ENCODE measurements around the gene H1-8.

Gene H1-8

GRCh38 chr3:129524081-129524480 lies 18.9 kb upstream of the H1-8 start:
- H3K27ac ChIP-seq (ENCODE audit: low read depth, low read length), result no peak overlapping the region
- no peaks in the 10 kb centered on the region for H3K36me3 ChIP-seq (ENCODE audit: insufficient read depth, low read length)
- no peak overlapping the region for H3K4me3 ChIP-seq (ENCODE audit: low read depth, low read length)
- no peak overlapping the region for H2AFZ ChIP-seq (ENCODE audit: low read length, unreplicated experiment)
- H3K79me2 ChIP-seq (ENCODE audit: control insufficient read depth, insufficient read depth, low read length, unreplicated experiment), result no peaks in the 10 kb centered on the region
- no peaks in the 10 kb centered on the region for H3K4me1 ChIP-seq (ENCODE audit: control insufficient read depth, insufficient read depth, low read length, unreplicated experiment)
- H3K27me3 ChIP-seq (ENCODE audit: insufficient read depth, low read length), result no peaks in the 10 kb centered on the region

- H3K27ac ChIP-seq (ENCODE audit: low read depth, low read length), result no peak overlapping the region
- no peak overlapping the region for H3K4me3 ChIP-seq (ENCODE audit: low read depth, low read length)
- H3K4me1 ChIP-seq (ENCODE audit: control insufficient read depth, insufficient read depth, low read length, unreplicated experiment), result peaks cover 4% of the 10 kb centered on the region
- H3K36me3 ChIP-seq (ENCODE audit: insufficient read depth, low read length), result no peaks in the 10 kb centered on the region
- H3K79me2 ChIP-seq (ENCODE audit: control insufficient read depth, insufficient read depth, low read length, unreplicated experiment), result no peaks in the 10 kb centered on the region
- H2AFZ ChIP-seq (ENCODE audit: low read length, unreplicated experiment), result no peak overlapping the region
- H3K27me3 ChIP-seq (ENCODE audit: insufficient read depth, low read length), result no peaks in the 10 kb centered on the region
These were observed 17.5 kb upstream of the H1-8 start for GRCh38 chr3:129525341-129525968.

GRCh38 chr3:129526121-129526900 lies 16.7 kb upstream of the H1-8 start:
- Histone ChIP-seq H3K27me3 (ENCODE audit: insufficient read depth, low read length) (no peaks in the 10 kb centered on the region), H3K79me2 (ENCODE audit: control insufficient read depth, insufficient read depth, low read length, unreplicated experiment) (no peaks in the 10 kb centered on the region), H3K4me3 (ENCODE audit: low read depth, low read length) (no peak overlapping the region), H3K36me3 (ENCODE audit: insufficient read depth, low read length) (no peaks in the 10 kb centered on the region), H3K27ac (ENCODE audit: low read depth, low read length) (no peak overlapping the region), H2AFZ (ENCODE audit: low read length, unreplicated experiment) (no peak overlapping the region), H3K4me1 (ENCODE audit: control insufficient read depth, insufficient read depth, low read length, unreplicated experiment) (peaks cover 4% of the 10 kb centered on the region)

- Histone ChIP-seq H2AFZ (ENCODE audit: low read length, unreplicated experiment) (no peak overlapping the region), H3K4me1 (ENCODE audit: control insufficient read depth, insufficient read depth, low read length, unreplicated experiment) (peaks cover 4% of the 10 kb centered on the region), H3K4me3 (ENCODE audit: low read depth, low read length) (no peak overlapping the region)
These were observed 15.7 kb upstream of the H1-8 start for GRCh38 chr3:129527262-129527661.

GRCh38 chr3:129528589-129529100 lies 14.3 kb upstream of the H1-8 start, which contains the start of gene RHO:
Gene RHO, plus strand, starts transcription at chr3:129528639. Its CDS starts 95 bp downstream, at chr3:129528734.
- Histone ChIP-seq H3K79me2 (ENCODE audit: control insufficient read depth, insufficient read depth, low read length, unreplicated experiment) (no peaks in the 10 kb centered on the region), H3K4me3 (ENCODE audit: low read depth, low read length) (no peak within 1 kb of the TSS), H3K27ac (ENCODE audit: low read depth, low read length) (no peak within 1 kb of the TSS), H2AFZ (ENCODE audit: low read length, unreplicated experiment) (no peak within 1 kb of the TSS), H3K27me3 (ENCODE audit: insufficient read depth, low read length) (no peaks in the 10 kb centered on the region), H3K4me1 (ENCODE audit: control insufficient read depth, insufficient read depth, low read length, unreplicated experiment) (peaks cover 4% of the 10 kb centered on the region), H3K36me3 (ENCODE audit: insufficient read depth, low read length) (no peaks in the 10 kb centered on the region)

More at GRCh38 chr3:129527262-129527661, 15.7 kb upstream of the H1-8 start:
- H3K27me3 ChIP-seq (ENCODE audit: insufficient read depth, low read length), result no peaks in the 10 kb centered on the region
- H3K36me3 ChIP-seq (ENCODE audit: insufficient read depth, low read length), result no peaks in the 10 kb centered on the region
- H3K27ac ChIP-seq (ENCODE audit: low read depth, low read length), result no peak overlapping the region
- no peaks in the 10 kb centered on the region for H3K79me2 ChIP-seq (ENCODE audit: control insufficient read depth, insufficient read depth, low read length, unreplicated experiment)

GRCh38 chr3:129529436-129530210 lies 13.4 kb upstream of the H1-8 start:
- Histone ChIP-seq H3K79me2 (ENCODE audit: control insufficient read depth, insufficient read depth, low read length, unreplicated experiment) (no peaks in the 10 kb centered on the region), H2AFZ (ENCODE audit: low read length, unreplicated experiment) (no peak overlapping the region), H3K27ac (ENCODE audit: low read depth, low read length) (no peak overlapping the region), H3K36me3 (ENCODE audit: insufficient read depth, low read length) (no peaks in the 10 kb centered on the region), H3K4me1 (ENCODE audit: control insufficient read depth, insufficient read depth, low read length, unreplicated experiment) (peaks cover 4% of the 10 kb centered on the region), H3K4me3 (ENCODE audit: low read depth, low read length) (no peak overlapping the region), H3K27me3 (ENCODE audit: insufficient read depth, low read length) (no peaks in the 10 kb centered on the region)

- no peaks in the 10 kb centered on the region for H3K79me2 ChIP-seq (ENCODE audit: control insufficient read depth, insufficient read depth, low read length, unreplicated experiment)
- no peak overlapping the region for H3K27ac ChIP-seq (ENCODE audit: low read depth, low read length)
- no peaks in the 10 kb centered on the region for H3K27me3 ChIP-seq (ENCODE audit: insufficient read depth, low read length)
- H3K36me3 ChIP-seq (ENCODE audit: insufficient read depth, low read length), result no peaks in the 10 kb centered on the region
- no peak overlapping the region for H3K4me3 ChIP-seq (ENCODE audit: low read depth, low read length)
- no peak overlapping the region for H2AFZ ChIP-seq (ENCODE audit: low read length, unreplicated experiment)
- H3K4me1 ChIP-seq (ENCODE audit: control insufficient read depth, insufficient read depth, low read length, unreplicated experiment), result peaks cover 4% of the 10 kb centered on the region
These were observed 12.7 kb upstream of the H1-8 start for GRCh38 chr3:129530251-129530791.

- H3K27me3 ChIP-seq (ENCODE audit: insufficient read depth, low read length), result no peaks in the 10 kb centered on the region
- peaks cover 4% of the 10 kb centered on the region for H3K4me1 ChIP-seq (ENCODE audit: control insufficient read depth, insufficient read depth, low read length, unreplicated experiment)
- no peaks in the 10 kb centered on the region for H3K36me3 ChIP-seq (ENCODE audit: insufficient read depth, low read length)
- no peak overlapping the region for H2AFZ ChIP-seq (ENCODE audit: low read length, unreplicated experiment)
- no peaks in the 10 kb centered on the region for H3K79me2 ChIP-seq (ENCODE audit: control insufficient read depth, insufficient read depth, low read length, unreplicated experiment)
- H3K4me3 ChIP-seq (ENCODE audit: low read depth, low read length), result no peak overlapping the region
- H3K27ac ChIP-seq (ENCODE audit: low read depth, low read length), result no peak overlapping the region
These were observed 12.2 kb upstream of the H1-8 start for GRCh38 chr3:129530821-129531220.

GRCh38 chr3:129531699-129532098 lies 11.3 kb upstream of the H1-8 start:
- H2AFZ ChIP-seq (ENCODE audit: low read length, unreplicated experiment), result no peak overlapping the region
- no peak overlapping the region for H3K4me3 ChIP-seq (ENCODE audit: low read depth, low read length)
- no peaks in the 10 kb centered on the region for H3K27me3 ChIP-seq (ENCODE audit: insufficient read depth, low read length)
- no peaks in the 10 kb centered on the region for H3K36me3 ChIP-seq (ENCODE audit: insufficient read depth, low read length)
- no peaks in the 10 kb centered on the region for H3K79me2 ChIP-seq (ENCODE audit: control insufficient read depth, insufficient read depth, low read length, unreplicated experiment)
- H3K27ac ChIP-seq (ENCODE audit: low read depth, low read length), result no peak overlapping the region
- peaks cover 4% of the 10 kb centered on the region for H3K4me1 ChIP-seq (ENCODE audit: control insufficient read depth, insufficient read depth, low read length, unreplicated experiment)

GRCh38 chr3:129532261-129532660 lies 10.7 kb upstream of the H1-8 start:
- Histone ChIP-seq H3K4me3 (ENCODE audit: low read depth, low read length) (no peak overlapping the region), H3K27ac (ENCODE audit: low read depth, low read length) (no peak overlapping the region), H2AFZ (ENCODE audit: low read length, unreplicated experiment) (no peak overlapping the region), H3K27me3 (ENCODE audit: insufficient read depth, low read length) (0 out of 2 replicates have a peak, but pooled peaks cover 3% of the 10 kb centered on the region), H3K36me3 (ENCODE audit: insufficient read depth, low read length) (no peaks in the 10 kb centered on the region), H3K4me1 (ENCODE audit: control insufficient read depth, insufficient read depth, low read length, unreplicated experiment) (peaks cover 4% of the 10 kb centered on the region), H3K79me2 (ENCODE audit: control insufficient read depth, insufficient read depth, low read length, unreplicated experiment) (no peaks in the 10 kb centered on the region)
